ENCODE measurements around the gene PDE3B.

The PDE3B gene

GRCh38 chr11:14904745-14905103 is 261.1 kb downstream of the PDE3B start:
- Histone ChIP-seq H3K79me2 (ENCODE audit: low read length) (no peaks in the 10 kb centered on the region), H3K9ac (ENCODE audit: low read length) (peak overlapping the region; percentile 86), H4K20me1 (ENCODE audit: insufficient read depth, low read length) (no peaks in the 10 kb centered on the region), H3K27ac (ENCODE audit: low read length) (0 out of 2 replicates have a peak overlapping the region, but pooled peaks have one; percentile 12), H3K27me3 (ENCODE audit: low read depth, low read length) (no peaks in the 10 kb centered on the region), H3K4me1 (ENCODE audit: low read length) (peaks cover 20% of the 10 kb centered on the region), H3K36me3 (replicated peaks; ENCODE audit: low read depth, low read length) (no peaks in the 10 kb centered on the region), H3K9me3 (ENCODE audit: insufficient read depth, low read length) (no peaks in the 10 kb centered on the region), H2AFZ (ENCODE audit: low read depth, low read length) (peak overlapping the region; percentile 100), H3K4me3 (ENCODE audit: low read length) (peak overlapping the region; percentile 96), H3K4me2 (ENCODE audit: low read length) (peak overlapping the region; percentile 93)
- TF ChIP-seq EZH2phosphoT487 (IDR thresholded peaks at IDR 0.05; ENCODE audit: low read depth), result no peak
- TF ChIP-seq CTCF (IDR thresholded peaks at IDR 0.05; ENCODE audit: low read depth, low read length), result peak; percentile 83

DNA sequence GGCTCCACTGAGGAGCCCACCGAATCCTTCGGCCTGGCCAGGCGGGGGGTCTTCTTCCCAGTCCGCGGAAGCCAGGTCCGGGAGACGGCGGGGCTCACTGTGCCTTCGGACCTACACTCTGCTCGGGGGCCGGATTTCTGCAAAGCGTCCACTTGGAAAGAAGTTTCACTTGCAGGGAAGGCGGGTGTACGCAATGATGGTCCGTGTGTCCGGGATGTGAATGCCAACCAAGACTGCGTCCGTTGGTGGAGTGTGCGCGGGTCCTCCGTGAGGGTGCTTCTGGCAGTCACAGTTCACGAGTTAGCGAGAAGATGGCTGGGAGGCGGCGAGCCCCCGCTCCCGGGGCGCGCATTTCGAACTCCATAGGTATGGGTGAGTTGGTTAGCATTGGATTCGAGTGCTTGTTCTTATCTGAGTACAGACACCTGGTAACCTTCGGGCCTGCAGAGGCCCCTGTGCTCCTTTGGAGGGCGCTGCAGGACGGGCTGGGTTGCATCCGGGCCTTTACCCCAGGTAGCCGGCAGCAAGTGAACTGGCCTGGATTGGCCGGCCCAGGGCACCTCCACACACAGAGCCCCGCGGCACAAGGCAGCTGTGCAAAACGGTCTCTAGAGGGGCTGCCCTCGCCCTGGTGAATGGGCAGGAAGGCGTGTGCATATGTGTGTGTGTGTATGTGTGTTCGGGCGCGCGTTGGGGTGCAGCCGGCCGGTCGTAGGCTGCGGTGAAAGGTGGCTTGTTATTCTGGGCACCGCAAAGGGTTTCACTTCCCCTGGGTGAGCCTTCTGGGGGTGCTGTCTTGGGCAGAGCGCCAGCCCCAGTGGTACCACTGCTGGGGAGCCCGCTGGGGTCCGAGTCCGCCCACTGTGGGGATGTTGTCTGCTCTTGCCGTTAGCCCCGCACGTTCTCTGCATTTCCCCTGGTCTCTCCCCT is 261.8 kb downstream of the PDE3B start:
- H3K4me3 ChIP-seq (ENCODE audit: low read length), result peak overlapping the region; percentile 96
- peak; percentile 59 for TF ChIP-seq CTCF (IDR thresholded peaks at IDR 0.05; ENCODE audit: low read depth, low read length)
- TF ChIP-seq EZH2phosphoT487 (IDR thresholded peaks at IDR 0.05; ENCODE audit: low read depth), result no peak
- H3K36me3 ChIP-seq (replicated peaks; ENCODE audit: low read depth, low read length), result no peaks in the 10 kb centered on the region
- peak overlapping the region; percentile 12; the same call in 1 of the 2 replicates for H3K27ac ChIP-seq (ENCODE audit: low read length)
- no peaks in the 10 kb centered on the region for H3K27me3 ChIP-seq (ENCODE audit: low read depth, low read length)
- peak overlapping the region; percentile 86 for H3K9ac ChIP-seq (ENCODE audit: low read length)
- no peaks in the 10 kb centered on the region for H4K20me1 ChIP-seq (ENCODE audit: insufficient read depth, low read length)
- H3K79me2 ChIP-seq (ENCODE audit: low read length), result no peaks in the 10 kb centered on the region
- H3K4me2 ChIP-seq (ENCODE audit: low read length), result peak overlapping the region; percentile 93
- no peaks in the 10 kb centered on the region for H3K9me3 ChIP-seq (ENCODE audit: insufficient read depth, low read length)
- H2AFZ ChIP-seq (ENCODE audit: low read depth, low read length), result peak overlapping the region; percentile 100
- peaks cover 20% of the 10 kb centered on the region for H3K4me1 ChIP-seq (ENCODE audit: low read length)

- TF ChIP-seq EZH2phosphoT487 (IDR thresholded peaks at IDR 0.05; ENCODE audit: low read depth) (no peak), CTCF (IDR thresholded peaks at IDR 0.05; ENCODE audit: low read depth, low read length) (no peak)
- Histone ChIP-seq H3K4me3 (ENCODE audit: low read length) (no peak overlapping the region), H3K4me1 (ENCODE audit: low read length) (peaks cover 20% of the 10 kb centered on the region), H2AFZ (ENCODE audit: low read depth, low read length) (no peak overlapping the region), H3K9ac (ENCODE audit: low read length) (no peak overlapping the region), H4K20me1 (ENCODE audit: insufficient read depth, low read length) (no peaks in the 10 kb centered on the region), H3K27ac (ENCODE audit: low read length) (no peak overlapping the region), H3K36me3 (replicated peaks; ENCODE audit: low read depth, low read length) (no peaks in the 10 kb centered on the region), H3K27me3 (ENCODE audit: low read depth, low read length) (no peaks in the 10 kb centered on the region), H3K79me2 (ENCODE audit: low read length) (no peaks in the 10 kb centered on the region), H3K4me2 (ENCODE audit: low read length) (no peak overlapping the region), H3K9me3 (ENCODE audit: insufficient read depth, low read length) (no peaks in the 10 kb centered on the region)
These were observed 263.0 kb downstream of the PDE3B start for GRCh38 chr11:14906578-14906977.

- Histone ChIP-seq H3K9me3 (ENCODE audit: insufficient read depth, low read length) (no peaks in the 10 kb centered on the region), H3K27me3 (ENCODE audit: low read depth, low read length) (no peaks in the 10 kb centered on the region), H3K36me3 (replicated peaks; ENCODE audit: low read depth, low read length) (no peaks in the 10 kb centered on the region), H3K4me2 (ENCODE audit: low read length) (peak overlapping the region; percentile 84), H2AFZ (ENCODE audit: low read depth, low read length) (no peak overlapping the region), H3K27ac (ENCODE audit: low read length) (no peak overlapping the region), H3K4me1 (ENCODE audit: low read length) (peaks cover 20% of the 10 kb centered on the region), H3K9ac (ENCODE audit: low read length) (no peak overlapping the region), H4K20me1 (ENCODE audit: insufficient read depth, low read length) (no peaks in the 10 kb centered on the region), H3K79me2 (ENCODE audit: low read length) (no peaks in the 10 kb centered on the region), H3K4me3 (ENCODE audit: low read length) (no peak overlapping the region)
- TF ChIP-seq CTCF (IDR thresholded peaks at IDR 0.05; ENCODE audit: low read depth, low read length) (no peak), EZH2phosphoT487 (IDR thresholded peaks at IDR 0.05; ENCODE audit: low read depth) (no peak)
These were observed 263.4 kb downstream of the PDE3B start for GRCh38 chr11:14906993-14907392.
